DND-41 (cell line): ENCODE measurements around the gene AUTS2.

Experiments used
- CTCF ChIP-seq: IDR thresholded peaks from 2 replicates; pipeline ENCODE4 v1.5.1; 2012; ENCODE audit warnings: borderline replicate concordance, low read length, moderate library complexity, mild to moderate bottlenecking; ENCODE audit not compliant: poor library complexity, severe bottlenecking; ENCODE audit errors: extremely low read depth
- EZH2 ChIP-seq: IDR thresholded peaks from 3 replicates; pipeline ENCODE4 v1.6.1; 2012; ENCODE audit warnings: borderline replicate concordance, low read depth, mild to moderate bottlenecking, moderate library complexity, low read length, inconsistent platforms; ENCODE audit not compliant: severe bottlenecking

- TF ChIP-seq EZH2: no peak
- TF ChIP-seq CTCF: no peak
These were observed 359.4 kb downstream of the AUTS2 start for GRCh38 chr7:69957661-69958060.
